Measurements from ENCODE around the gene CAMTA1.

The CAMTA1 gene

GRCh38 chr1:7510389-7510931 is 725.2 kb downstream of the CAMTA1 start:
- DNase-seq (ENCODE audit: low read depth in 2 of 2), result no peak

GRCh38 chr1:7511381-7511780 is 726.1 kb downstream of the CAMTA1 start:
- DNase-seq (ENCODE audit: low read depth in 2 of 2), result no peak

GRCh38 chr1:7513081-7513480 is 727.8 kb downstream of the CAMTA1 start:
- no peak for DNase-seq (ENCODE audit: low read depth in 2 of 2)

- DNase-seq (ENCODE audit: low read depth in 2 of 2), result no peak
Measured at GRCh38 chr1:7515175-7515574, 729.9 kb downstream of the CAMTA1 start.

GRCh38 chr1:7515904-7516303 is 730.6 kb downstream of the CAMTA1 start:
- no peak for DNase-seq (ENCODE audit: low read depth in 2 of 2)

- DNase-seq (ENCODE audit: low read depth in 2 of 2), result no peak
Measured at GRCh38 chr1:7516341-7516740, 731.1 kb downstream of the CAMTA1 start.

GRCh38 chr1:7516929-7517328 is 731.7 kb downstream of the CAMTA1 start:
- DNase-seq (ENCODE audit: low read depth in 2 of 2), result no peak

- no peak for DNase-seq (ENCODE audit: low read depth in 2 of 2)
Measured at GRCh38 chr1:7517611-7518330, 732.5 kb downstream of the CAMTA1 start.

GRCh38 chr1:7518411-7518810 is 733.2 kb downstream of the CAMTA1 start:
- DNase-seq (ENCODE audit: low read depth in 2 of 2), result no peak

GRCh38 chr1:7519181-7519860 is 734.1 kb downstream of the CAMTA1 start:
- DNase-seq (ENCODE audit: low read depth in 2 of 2), result no peak

- no peak for DNase-seq (ENCODE audit: low read depth in 2 of 2)
Measured at GRCh38 chr1:7519861-7520395, 734.7 kb downstream of the CAMTA1 start.

GRCh38 chr1:7520496-7520895 is 735.2 kb downstream of the CAMTA1 start:
- DNase-seq (ENCODE audit: low read depth in 2 of 2), result no peak

GRCh38 chr1:7524341-7525337 is 739.4 kb downstream of the CAMTA1 start:
- no peak for DNase-seq (ENCODE audit: low read depth in 2 of 2)

- DNase-seq (ENCODE audit: low read depth in 2 of 2), result no peak
Measured at GRCh38 chr1:7525338-7526063, 740.2 kb downstream of the CAMTA1 start.

GRCh38 chr1:7526196-7526866 is 741.1 kb downstream of the CAMTA1 start:
- no peak for DNase-seq (ENCODE audit: low read depth in 2 of 2)

- DNase-seq (ENCODE audit: low read depth in 2 of 2), result no peak
Measured at GRCh38 chr1:7526867-7527732, 741.8 kb downstream of the CAMTA1 start.

GRCh38 chr1:7527733-7528045 is 742.4 kb downstream of the CAMTA1 start:
- no peak for DNase-seq (ENCODE audit: low read depth in 2 of 2)

- DNase-seq (ENCODE audit: low read depth in 2 of 2), result no peak
Measured at GRCh38 chr1:7528386-7529198, 743.3 kb downstream of the CAMTA1 start.

- no peak for DNase-seq (ENCODE audit: low read depth in 2 of 2)
Measured at GRCh38 chr1:7529917-7530316, 744.7 kb downstream of the CAMTA1 start.

All from activated CD4-positive, alpha-beta T cell treated with anti-CD3 and anti-CD28 coated beads for 24 hours (primary cell).